NCI-H146 (cell line): ENCODE data around the gene RPLP2.

Experiments used
- DNase-seq: peaks from one replicate; lab custom pipeline; 2025; lab: John Stamatoyannopoulos, UW

Gene RPLP2

GRCh38 chr11:809287-810039 lies at the start of gene RPLP2:
RPLP2 (plus strand) TSS chr11:809967; CDS start chr11:810235, 268 bp downstream.
- DNase-seq, result peak; percentile 96

- no peak for DNase-seq
These were observed 49.5 kb upstream of the RPLP2 start for GRCh38 chr11:760236-760635.

GRCh38 chr11:761526-762108 lies 48.1 kb upstream of the RPLP2 start:
- DNase-seq, result no peak

- DNase-seq, result no peak
These were observed 47.2 kb upstream of the RPLP2 start for GRCh38 chr11:762421-763072.

GRCh38 chr11:763073-763463 lies 46.7 kb upstream of the RPLP2 start:
- peak; percentile 26 for DNase-seq

GRCh38 chr11:763549-764321 lies 46.0 kb upstream of the RPLP2 start:
- no peak for DNase-seq

GRCh38 chr11:764322-765024 lies 45.3 kb upstream of the RPLP2 start:
- DNase-seq, result no peak

GRCh38 chr11:765025-765801 lies 44.6 kb upstream of the RPLP2 start:
- peak; percentile 38 for DNase-seq

GRCh38 chr11:765802-766091 lies 44.0 kb upstream of the RPLP2 start:
- no peak for DNase-seq

- DNase-seq, result no peak
These were observed 43.4 kb upstream of the RPLP2 start for GRCh38 chr11:766106-766935.

GRCh38 chr11:766936-767210 lies 42.9 kb upstream of the RPLP2 start:
- no peak for DNase-seq

GRCh38 chr11:767238-767637 lies 42.5 kb upstream of the RPLP2 start:
- DNase-seq, result no peak

GRCh38 chr11:769887-770641 lies 39.7 kb upstream of the RPLP2 start:
- no peak for DNase-seq

- DNase-seq, result no peak
These were observed 38.8 kb upstream of the RPLP2 start for GRCh38 chr11:770642-771616.

- DNase-seq, result no peak
These were observed 38.1 kb upstream of the RPLP2 start for GRCh38 chr11:771617-772204.

GRCh38 chr11:772429-773390 lies 37.1 kb upstream of the RPLP2 start:
- DNase-seq, result no peak

GRCh38 chr11:773425-773824 lies 36.3 kb upstream of the RPLP2 start:
- no peak for DNase-seq
